Measurements from ENCODE around the gene CCR7.
"Not testable (repeated sequence)": the region's sequence is repeated elsewhere in the genome, so short reads cannot be mapped to it uniquely, and the experiment has no call there.

The CCR7 gene

DNA sequence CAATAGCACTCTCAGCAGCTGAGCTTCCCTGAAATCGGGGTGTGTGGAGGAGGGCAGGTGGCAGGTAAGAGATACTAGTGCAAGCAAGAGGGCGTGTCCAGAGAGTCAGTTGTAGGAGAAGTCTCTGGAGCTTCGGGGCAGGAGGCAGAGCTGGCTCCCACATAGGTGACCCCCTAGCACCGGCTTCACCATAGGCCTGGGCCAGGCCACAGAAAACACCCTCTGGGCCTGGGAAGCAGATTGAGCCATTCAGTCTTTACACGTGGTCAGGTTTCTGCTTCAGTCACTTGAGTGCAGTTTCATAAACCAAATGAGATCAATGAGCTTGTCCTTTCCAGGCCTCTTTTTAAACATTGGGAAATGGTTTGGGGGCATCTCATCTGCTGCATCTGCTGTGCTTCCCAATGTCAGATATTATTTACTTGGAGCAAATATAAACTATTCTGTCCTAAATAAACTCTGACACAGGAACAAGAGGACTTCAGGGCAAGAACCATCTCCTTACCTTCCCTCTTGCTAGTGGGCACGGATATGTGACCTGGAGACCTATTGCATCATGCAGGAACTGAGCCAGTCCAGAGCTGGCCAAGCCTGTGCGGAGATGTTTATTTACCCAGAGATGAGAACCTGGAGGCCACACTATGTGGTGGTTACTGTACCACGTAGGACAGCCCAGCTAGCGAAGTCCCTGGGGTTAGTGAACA, 16.1 kb downstream of the CCR7 start:
- DNase-seq = no peak

DNA sequence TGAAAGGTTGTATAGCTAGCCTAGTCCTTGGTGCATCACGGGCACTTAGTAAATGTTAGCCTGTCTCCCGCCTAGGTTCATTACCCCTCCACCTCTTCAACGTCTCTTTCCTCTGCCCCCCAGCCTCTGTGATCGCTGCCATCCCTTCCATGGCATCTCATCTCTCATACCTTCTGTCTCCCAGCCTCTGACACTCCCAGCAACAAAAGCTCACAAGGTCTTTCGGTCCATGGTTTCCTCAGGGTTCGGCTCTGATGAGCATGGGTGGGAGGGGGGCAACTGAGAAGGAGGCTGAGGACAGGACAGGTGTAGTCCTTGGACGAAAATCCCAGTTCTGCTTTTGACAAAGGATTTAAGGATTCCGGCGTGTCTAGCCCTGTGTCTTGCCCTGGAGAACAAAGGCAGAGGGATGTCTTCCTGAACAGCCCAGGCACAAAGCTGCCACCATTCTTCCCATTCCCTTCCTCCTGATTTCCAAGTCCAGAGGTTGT, 16.7 kb downstream of the CCR7 start:
- no peak for DNase-seq

DNA sequence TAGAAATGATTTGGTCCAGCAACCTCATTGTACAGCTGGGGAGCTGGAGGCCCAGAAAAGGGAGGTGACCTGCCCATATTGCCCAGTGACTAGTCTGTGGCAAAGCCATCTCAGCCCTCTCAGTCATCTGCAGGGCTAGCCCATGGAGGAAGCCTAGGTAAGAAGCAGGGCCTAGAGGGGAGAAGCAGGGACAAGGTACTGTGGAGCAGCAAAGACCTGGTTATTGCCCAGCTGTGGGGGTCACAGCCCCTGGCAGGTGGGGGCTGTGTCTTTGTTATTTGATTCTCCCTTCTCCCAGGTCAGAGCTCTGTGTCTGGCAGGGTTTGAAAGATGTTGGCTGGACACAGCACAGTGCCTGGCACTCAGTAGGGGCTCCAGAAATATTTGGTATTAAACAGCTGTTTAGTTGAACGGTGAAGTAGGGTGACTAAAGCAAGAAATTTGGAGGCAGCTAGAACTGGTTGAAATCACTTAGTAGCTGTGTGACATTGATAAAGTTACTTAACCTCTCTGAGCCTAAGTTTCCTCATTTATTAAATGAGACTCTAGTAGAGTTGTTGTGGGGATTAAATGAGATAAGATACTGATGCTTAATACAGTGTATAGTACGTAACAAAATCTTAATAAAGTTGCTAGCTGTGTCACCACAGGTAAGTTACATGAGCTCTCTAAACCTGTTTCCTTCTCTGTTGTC, 17.3 kb downstream of the CCR7 start:
- peak; percentile 77 for DNase-seq

DNA sequence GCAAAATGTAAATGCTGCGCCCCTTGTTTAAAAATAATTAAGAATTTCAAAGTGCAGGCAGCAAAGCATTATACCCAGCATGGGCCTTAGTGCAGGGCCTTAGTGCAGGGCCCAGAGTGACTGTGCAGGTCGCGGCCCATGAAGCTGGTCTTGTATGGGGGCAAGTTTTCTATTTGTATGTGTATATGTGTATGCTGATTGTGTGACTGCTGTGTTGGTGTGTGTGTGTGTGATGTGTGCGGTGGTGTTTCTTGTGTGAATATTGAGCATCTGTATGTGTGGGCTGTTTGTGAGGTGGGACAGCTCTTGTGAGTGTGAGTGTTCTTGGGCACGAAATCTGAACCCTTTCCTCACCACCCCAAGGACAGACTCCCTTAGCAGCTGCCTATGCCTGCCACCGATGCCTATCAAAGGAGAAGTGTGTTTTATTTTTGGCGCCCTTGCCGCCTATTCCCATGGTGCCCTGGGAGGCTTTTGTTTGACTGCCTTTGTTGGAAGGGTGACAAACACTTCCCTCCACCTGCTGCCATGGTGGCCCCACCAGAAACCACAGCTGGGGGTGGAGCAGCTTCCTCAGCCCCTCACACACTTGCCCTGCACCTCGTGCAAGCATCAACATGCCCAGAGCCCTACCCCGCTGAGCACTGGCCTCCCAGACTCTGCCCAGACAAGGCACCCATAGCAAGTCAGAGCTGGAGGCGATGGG, 18.0 kb downstream of the CCR7 start:
- DNase-seq = peak; percentile 77

DNA sequence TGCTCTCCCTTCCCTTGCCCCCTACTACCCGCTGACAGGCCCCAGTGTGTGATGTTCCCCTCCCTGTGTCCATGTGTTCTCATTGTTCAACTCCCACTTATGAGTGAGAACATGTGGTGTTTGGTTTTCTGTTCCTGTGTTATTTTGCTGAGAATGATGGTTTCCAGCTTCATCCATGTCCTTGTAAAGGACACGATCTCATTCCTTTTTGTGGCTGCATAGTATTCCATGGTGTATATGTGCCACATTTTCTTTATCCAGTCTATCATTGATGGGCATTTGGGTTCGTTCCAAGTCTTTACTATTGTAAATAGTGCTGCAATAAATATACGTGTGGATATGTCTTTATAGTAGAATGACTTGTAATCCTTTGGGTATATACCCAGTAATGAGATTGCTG, 18.8 kb downstream of the CCR7 start:
- DNase-seq = not testable (repeated sequence)

DNA sequence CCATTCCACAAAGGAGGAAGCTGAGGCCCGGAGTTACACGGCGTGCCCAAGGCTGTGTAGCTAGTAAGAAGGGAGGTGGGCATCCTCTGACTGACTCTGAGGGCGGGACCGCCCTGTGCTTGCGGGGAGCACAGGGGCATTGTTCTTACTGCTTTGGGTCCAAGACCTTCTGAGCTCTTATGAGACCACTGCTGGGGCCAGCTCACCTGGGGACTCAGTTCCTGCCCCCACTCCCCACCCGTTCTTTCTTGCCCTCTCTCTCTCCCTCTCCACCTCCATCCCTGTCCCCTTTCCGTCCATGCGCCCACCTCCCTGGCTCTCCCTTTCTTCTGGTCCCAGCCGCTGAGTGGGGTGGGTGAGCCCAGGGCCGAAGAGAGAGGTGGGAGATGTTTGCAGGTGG, 19.6 kb downstream of the CCR7 start:
- DNase-seq = no peak

DNA sequence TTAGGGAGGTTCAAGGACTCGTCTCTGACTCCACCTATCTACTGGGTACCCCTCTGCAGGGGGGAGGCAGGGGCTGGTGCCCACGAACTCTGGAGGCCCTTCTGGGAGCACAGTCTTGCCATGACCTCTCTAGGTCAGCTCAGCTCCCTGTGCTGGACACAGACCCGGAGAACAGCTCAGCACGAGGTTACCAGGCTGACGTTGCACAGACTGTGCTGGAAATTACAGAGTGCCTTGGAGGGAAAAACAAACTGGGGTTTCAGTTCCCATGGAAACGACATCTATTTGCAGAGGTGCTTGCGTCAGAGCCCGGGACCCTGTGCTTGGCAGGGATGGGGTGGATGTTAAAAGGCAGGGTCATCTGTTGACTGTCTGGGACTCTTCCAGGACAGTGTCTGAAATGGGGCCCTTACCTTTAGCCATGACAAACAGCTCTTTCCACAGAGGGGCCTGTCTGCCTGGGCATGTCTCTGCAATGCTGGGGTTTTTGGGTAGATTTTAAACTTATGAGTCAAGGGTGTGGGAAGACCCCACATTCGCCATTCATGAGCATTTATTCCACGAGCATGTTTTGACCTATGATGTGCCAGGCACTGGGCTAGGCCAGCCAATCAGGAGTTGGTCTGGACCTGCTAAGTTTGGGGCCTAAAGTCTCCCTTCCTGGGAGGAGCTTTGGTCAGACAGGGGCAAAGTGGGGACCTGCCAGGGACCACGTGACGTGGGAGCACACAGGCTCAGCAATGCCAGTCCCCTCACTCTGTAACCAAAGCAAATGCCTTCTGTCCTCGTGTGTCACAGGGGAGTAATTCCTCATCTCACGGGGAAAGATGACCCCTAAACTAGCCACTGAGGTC, 22.5 kb downstream of the CCR7 start:
- no peak for DNase-seq

DNA sequence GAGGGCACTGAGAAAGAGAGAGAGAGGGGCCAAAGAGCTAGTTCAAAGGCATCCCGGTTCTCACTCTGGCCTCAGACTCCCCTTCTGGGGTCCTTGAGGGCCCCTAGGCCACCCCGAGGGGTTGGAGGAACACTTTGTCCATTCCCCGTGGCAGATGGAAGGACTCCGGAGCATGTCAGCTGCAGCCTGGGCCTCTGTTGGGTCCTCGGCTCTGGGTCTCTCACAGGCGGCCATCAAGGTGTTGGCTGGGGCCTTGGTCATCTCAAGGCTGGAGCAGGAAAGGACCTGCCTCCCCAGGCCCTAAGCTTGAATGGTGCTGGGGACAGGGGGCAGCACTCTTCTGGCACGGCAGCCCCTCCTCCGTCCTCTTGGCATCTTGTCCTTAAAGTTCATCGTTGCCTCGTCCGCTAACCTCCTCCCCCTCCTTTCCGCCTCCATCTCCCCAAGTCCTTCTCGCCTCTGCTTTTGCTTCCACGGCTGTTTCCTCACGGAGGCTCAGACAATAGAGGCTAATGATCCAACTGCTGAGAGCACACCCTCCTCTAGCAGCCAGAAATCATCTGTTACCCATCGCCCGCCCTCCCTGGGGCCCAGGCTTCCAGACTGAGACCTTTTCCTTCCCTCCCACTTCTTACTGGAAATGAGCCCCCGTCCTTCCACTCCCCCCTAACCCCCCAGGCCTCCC, 23.3 kb downstream of the CCR7 start:
- no peak for DNase-seq

DNA sequence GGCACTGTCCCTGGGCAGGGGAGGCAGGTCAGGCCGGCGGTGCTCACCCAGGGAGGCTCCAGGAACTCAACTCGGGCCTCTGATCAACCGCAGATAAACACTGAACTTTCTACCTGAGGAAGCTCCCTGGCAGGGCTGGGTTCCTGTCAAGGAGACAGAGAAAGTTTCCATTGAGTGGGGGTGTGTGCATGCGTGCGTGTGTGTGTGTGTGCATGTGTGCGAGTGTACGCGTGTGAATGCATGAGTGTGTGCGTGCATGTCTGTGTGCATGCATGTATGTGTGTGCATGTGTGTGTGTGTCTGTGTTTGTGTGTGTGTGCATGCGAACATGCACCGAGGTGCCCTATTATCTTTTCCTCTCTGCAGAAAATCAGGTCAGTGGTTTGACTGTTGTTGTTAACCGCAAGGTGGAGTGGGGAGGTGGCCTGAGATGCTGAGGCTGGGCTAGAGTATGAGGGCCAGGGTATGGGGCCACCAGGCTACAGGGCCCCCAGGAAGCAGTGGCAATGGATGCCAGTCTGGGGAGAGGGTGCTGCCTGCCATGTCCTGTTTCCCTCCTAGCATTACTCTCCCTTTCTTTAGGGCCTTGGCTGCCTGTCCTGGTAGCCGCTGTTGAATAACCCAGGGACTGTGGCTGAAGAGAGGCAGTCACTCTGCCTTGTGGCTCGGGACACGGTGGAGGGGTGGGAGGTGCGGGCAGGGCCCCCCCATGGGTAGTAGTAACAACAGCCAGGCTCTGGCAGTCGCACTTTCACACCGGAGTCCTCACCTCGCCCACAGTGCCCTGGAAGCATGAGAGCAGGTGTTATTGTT, 24.0 kb downstream of the CCR7 start:
- DNase-seq = no peak

DNA sequence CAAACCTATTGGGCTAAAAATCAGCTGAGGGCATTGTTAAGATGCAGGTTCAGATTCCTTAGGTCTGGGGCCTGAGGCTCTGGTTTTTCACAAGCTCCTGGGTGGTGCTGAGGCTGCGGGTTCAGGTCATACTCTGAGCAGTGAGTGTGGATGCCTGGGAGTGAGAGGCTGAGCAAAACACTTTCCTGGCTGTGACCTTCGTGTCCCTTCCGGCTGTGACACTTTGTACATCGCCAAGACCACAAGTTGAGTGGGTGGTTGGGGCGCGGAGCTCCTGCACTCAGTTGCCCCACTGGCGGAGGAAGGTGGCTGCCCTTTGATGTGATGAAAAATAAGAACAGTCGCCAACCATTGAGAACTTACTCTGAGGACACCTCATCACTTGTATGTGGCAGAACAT, 24.8 kb downstream of the CCR7 start:
- DNase-seq = no peak

DNA sequence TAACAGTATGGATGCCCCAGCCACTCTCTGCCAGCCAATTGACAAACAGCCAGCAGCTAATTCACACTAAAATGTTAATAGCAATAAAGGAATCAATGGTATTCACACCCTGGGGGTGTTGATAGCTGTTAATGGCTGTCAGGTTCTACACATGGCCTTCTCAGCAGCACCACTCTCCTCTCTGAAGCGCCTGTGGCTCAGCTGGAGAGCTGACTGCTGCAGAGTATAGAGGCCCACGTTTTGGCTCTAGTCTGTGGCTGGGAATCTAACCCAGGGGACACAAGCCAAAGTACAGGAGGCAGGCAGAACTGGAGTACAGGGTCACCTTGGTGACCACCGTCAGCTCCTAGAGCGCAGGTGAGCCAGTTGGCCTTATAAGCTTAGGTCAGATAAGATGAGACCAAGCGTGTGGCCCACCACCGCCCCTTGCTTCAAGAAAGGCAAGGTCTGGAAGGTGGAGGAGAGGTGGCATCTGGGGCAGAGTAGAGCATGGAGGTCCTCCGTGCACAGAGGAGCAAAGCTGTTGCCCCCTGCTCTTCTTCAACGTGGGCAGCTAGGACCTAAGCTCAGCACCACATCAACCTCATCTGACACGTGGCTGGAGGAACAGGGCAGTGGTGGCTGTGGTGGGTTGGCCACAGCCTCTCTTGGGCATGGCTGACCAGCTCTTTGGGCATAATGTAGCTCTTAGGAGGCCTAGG, 25.4 kb downstream of the CCR7 start:
- DNase-seq = no peak

DNA sequence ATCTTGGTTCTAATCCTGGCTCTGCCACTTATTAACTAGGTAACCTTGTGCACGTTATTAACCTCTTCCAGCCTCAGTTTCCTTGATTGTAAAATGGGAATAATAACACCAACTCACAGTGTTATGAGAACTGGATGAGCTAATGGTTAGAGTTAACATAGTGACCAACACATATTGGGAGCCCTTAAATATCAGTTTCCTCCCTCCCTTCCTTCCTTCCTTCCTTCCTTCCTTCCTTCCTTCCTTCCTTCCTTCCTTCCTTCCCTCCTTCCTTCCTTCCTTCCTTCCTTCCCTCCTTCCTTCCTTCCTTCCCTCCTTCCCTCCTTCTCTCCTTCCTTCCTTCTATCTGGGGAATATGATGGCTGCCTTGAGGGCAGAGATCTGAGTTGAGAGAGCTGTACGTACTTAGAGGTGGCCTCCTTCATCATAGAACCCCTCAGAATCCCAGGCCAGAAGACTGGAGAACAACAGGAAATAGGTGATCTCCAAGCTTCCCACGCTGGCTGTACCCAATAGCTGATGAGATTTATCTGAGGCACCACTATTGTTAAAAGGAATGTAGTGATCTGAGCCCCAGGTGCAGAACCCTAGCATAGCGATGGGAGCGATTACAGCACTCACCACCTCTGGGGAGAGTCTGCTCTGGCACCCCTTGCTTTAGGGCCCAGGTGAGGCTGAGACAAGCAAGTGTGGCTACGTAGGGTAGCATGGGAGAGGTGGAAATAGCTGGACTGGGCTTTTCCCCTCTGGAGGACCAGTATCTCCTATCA, 26.2 kb downstream of the CCR7 start:
- DNase-seq = no peak

DNA sequence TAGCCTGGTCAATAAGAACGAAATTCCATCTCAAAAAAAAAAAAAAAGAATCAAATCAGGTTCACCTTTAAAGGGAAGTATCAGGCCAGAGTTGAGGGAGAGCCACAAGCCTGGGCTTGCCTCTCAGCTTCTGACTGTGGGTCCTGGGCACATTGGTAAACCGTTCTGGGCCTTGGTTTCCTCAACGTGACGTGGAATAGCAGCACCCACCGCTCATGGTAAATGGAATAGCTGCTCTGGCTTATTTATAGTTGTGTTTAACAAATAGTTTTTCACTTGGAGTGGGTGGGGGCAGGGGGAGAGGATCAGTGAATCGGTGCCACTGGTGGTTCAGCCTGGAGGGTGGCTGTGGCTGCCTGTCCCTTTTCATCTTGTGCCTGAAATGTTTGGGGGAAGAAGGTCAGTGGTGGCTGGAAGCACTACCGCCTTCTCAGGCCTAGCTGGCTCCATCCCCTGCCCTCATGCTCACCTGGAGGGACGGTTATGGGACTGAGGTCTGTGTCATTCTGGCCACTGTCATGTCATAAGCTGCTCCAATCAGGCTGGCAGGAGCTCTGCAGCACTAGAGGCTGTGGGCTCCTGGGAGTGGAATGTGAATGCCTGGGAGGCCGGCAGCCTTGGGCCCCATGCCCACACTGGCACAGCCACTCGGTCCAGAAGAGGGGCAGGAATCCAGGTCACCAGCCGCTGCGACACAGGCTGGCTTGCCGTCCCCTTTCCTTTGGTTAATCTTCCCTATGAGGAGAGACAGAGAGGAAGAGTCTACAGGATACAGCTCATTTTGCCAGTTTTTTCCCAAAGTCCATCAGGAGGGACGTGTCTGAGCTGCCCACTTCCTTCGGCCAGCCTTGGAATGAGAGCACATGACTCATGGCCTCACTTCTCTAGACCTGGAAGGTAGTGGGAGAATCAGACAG, 27.0 kb downstream of the CCR7 start:
- DNase-seq = no peak

DNA sequence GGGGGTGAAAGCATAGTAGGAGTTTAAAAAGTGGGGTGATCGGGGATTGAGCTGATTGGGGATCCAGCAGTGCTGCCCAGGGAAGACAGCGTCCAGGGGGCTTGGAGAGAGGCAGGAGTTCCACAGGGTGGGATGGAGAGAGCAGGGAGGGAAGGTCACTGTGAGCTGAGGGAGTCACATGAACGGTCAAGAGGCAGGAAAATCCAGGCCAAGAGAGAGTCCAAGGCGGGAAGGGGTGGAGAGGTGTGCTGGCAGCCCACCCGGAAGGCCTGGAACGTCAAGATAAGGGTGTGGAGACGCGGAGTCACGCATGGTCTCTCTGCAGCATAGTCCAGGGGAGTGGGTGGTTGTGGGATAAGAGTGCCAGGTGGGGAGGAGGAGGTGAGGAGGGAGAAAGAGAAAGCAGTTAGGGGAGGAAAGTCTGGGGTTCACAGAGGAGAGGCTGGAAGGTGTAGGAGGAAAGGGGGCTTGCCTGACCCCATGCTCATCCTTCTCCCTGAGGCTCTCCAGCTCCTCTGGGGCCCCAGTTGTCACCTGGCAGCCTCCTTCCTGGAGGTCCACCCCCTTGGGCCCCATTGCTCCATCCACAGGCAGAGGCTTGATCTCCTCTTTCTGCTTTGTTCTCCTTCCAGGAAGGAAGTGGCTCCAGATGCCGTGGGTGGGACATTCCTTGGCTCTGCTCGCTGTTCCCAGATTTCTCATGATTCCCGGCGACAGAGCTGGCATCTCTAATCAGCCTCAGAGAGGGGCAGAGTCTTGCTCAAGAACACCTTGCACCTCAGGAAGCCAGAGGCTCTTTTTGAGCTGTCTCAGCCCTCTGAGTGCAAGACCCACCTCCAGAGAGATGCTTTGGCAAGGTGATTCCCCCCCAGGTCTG, 28.7 kb downstream of the CCR7 start:
- no peak for DNase-seq

DNA sequence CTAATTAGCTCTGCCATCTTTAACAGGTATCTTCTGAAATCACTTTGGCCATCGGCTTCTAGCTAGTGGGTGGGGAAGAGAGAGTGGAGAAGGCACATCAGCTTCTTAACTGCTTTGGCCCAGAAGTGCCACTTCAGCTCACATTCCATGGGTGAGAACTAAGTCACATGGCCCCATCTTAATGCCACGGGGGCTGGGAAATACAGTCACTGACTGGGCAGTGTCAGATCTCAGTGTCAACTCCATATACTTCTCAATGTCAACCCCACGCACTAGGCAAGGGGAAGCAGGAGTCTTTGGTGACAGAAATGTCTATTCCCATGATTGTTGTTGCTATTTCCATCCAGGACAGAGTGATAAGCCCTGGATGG, 29.4 kb downstream of the CCR7 start:
- DNase-seq = no peak

DNA sequence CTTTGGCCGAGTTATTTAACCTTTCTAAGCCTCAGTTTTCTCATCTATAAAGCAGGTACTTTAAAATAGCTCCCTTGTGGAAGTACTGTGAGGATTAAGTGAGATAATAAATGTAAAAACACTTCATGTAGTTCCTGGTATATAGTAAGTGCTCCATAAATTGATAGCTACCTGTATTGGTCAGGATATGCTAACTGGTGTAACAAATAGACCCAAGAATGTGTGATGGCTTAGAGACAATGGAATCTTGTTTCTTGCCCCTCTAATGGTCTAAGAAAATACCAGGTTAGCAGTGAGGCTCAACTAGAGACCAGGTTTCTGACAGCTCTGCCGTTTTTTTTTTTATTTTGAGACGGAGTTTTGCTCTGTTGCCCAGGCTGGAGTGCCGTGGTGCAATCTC, 29.8 kb downstream of the CCR7 start:
- DNase-seq = no peak

DNA sequence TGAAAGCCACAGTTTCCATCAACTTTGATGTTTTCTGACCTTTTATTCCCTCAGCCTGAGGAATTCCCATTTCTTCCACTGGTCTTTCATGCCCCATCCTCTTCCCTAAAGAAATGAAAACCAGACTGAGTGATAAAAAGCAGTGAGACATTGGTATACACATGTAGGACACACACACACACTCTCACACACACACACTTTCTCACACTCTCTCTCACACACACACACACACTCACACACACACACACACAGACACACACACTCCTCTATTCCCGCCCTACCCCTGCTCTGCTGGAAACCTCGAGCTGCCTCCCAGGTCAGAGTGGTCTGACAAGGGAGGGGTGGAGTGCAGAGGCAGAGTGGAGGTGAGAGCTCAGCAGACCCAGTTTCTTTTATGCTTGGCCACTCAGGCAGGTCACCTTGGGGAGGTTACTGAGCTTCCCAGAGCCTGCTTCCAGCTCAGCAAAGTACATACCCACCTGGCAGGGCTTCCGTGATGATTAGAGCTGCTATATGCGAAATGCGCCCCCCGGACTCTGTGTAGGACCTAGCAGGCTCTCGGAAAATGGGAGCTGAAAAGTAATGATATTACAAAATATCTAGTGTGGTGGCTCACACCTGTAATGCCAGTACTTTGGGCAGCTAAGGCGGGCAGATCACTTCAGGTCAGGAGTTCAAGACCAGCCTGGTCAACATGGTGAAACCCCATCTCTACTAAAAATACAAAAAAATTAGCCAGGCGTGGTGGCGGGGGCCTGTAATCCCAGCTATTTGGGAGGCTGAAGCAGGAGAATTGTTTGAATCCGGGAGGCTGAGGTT, 30.7 kb downstream of the CCR7 start:
- no peak for DNase-seq
